ENCODE measurements around the gene TMEM204.

DNA sequence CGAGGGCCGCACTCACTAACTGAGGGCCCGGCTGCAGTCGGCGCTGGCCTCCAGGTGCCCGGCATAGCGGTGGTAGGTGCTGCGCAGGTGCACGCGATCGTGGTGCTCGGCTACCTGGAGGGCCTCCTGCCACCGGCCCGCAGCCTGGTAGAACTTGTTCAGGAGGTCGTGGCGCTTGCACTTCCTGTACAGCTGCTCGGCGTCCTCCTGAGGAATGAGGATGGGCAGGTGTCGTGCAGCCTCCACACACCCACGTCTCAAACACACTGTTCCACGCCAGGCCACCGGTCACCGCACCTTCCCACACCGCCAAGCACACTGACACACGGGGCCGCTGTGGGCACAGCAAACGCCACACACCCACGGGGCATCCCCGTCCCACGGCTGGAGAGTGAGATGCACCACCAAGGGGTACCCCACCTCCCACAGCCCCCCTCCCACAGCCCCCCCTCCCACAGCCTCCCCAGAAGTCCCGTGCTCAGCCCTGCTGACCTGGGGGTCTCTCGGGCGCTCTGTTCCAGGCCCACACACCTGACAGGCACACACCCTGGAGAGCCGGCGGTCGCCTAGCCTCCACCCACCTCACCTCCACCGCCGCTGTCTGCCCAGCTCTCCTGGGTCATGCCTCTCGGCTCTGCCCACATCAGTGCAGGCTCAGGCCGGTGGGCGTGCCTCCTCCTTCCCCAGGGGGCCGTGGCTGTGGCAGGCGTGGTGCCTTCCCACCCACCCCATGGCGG, 7.4 kb upstream of the TMEM204 start:
- TF ChIP-seq CTCF (IDR thresholded peaks at IDR 0.05) (no peak), ZFX (IDR thresholded peaks at IDR 0.05; ENCODE audit: borderline replicate concordance) (no peak)

All from 22Rv1 (cell line).